Measurements from ENCODE around the gene P2RX5. TPM values are rescaled to one million over a fixed set of nuclear protein-coding genes. Genes with fewer than 3 reads are reported as not detected.
A peak's percentile ranks its signal among the peaks of the same experiment; 100 is the strongest.

The P2RX5 gene
- total and polyA plus RNA-seq, 2 donors from 2014 or later, result 8.4 TPM; not detected in 1

GRCh38 chr17:3723556-3724377 lies 27.8 kb upstream of the P2RX5 start, which contains the start of gene HASPIN:
Gene HASPIN (plus strand): TSS chr17:3723903. CDS start chr17:3723936, 33 bp downstream.
- Histone ChIP-seq H3K4me3 (ENCODE audit: low read length in 3 of 3) (peak within 1 kb of the TSS; percentile 84 to 95 (median 93)), H3K4me1 (ENCODE audit: control insufficient read depth in 2 of 3, insufficient read depth in 2 of 3, low read depth in 1 of 3, low read length in 3 of 3) (peaks cover 0 to 11% (median 7%) of the 10 kb centered on the region in 3 donors), H3K27ac (ENCODE audit: low read depth in 2 of 2, low read length in 2 of 2) (peak within 1 kb of the TSS; percentile 77 to 85), H3K36me3 (ENCODE audit: control insufficient read depth in 2 of 3, insufficient read depth in 3 of 3, low read length in 3 of 3) (peaks cover 0 to 5% (median 2%) of the 10 kb centered on the region in 3 donors), H3K9me3 (ENCODE audit: control insufficient read depth in 2 of 3, insufficient read depth in 1 of 3, low read length in 3 of 3) (no peaks in the 10 kb centered on the region), H3K27me3 (ENCODE audit: control insufficient read depth, insufficient read depth, low read length) (no peaks in the 10 kb centered on the region), H3K9ac (ENCODE audit: low read length in 3 of 3) (peak within 1 kb of the TSS; percentile 63 to 96 (median 95))
- FAIRE-seq (no peak), DNase-seq (peak; percentile 93 to 97 (median 97))
- intact Hi-C loops (cut with DNase I), result no loop called here
- peak; percentile 19 for TF ChIP-seq CTCF (IDR thresholded peaks at IDR 0.05; ENCODE audit: borderline replicate concordance, extremely low read depth, insufficient read depth)

GRCh38 chr17:3723188-3723555 lies 27.2 kb upstream of the P2RX5 start:
- Histone ChIP-seq H3K4me1 (ENCODE audit: control insufficient read depth in 2 of 3, insufficient read depth in 2 of 3, low read depth in 1 of 3, low read length in 3 of 3) (peaks cover 0 to 11% (median 7%) of the 10 kb centered on the region in 3 donors), H3K9me3 (ENCODE audit: control insufficient read depth in 2 of 3, insufficient read depth in 1 of 3, low read length in 3 of 3) (no peaks in the 10 kb centered on the region), H3K27me3 (ENCODE audit: control insufficient read depth, insufficient read depth, low read length) (no peaks in the 10 kb centered on the region), H3K9ac (ENCODE audit: low read length in 3 of 3) (peak overlapping the region; percentile 63 to 96 (median 95)), H3K27ac (ENCODE audit: low read depth in 2 of 2, low read length in 2 of 2) (peak overlapping the region; percentile 77 to 85), H3K4me3 (ENCODE audit: low read length in 3 of 3) (peak overlapping the region; percentile 84 to 95 (median 93)), H3K36me3 (ENCODE audit: control insufficient read depth in 2 of 3, insufficient read depth in 3 of 3, low read length in 3 of 3) (peaks cover 0 to 10% (median 2%) of the 10 kb centered on the region in 3 donors)
- no peak for TF ChIP-seq CTCF (IDR thresholded peaks at IDR 0.05; ENCODE audit: borderline replicate concordance, extremely low read depth, insufficient read depth)
- intact Hi-C loops (cut with DNase I), result no loop called here
- DNase-seq (no peak), FAIRE-seq (no peak)

GRCh38 chr17:3722716-3723115 lies 26.8 kb upstream of the P2RX5 start:
- H3K36me3 ChIP-seq (ENCODE audit: control insufficient read depth in 2 of 3, insufficient read depth in 3 of 3, low read length in 3 of 3), result peaks cover 0 to 14% (median 2%) of the 10 kb centered on the region in 3 donors
- H3K4me1 ChIP-seq (ENCODE audit: control insufficient read depth in 2 of 3, insufficient read depth in 2 of 3, low read depth in 1 of 3, low read length in 3 of 3), result peaks cover 0 to 11% (median 7%) of the 10 kb centered on the region in 3 donors
- no peaks in the 10 kb centered on the region for H3K27me3 ChIP-seq (ENCODE audit: control insufficient read depth, insufficient read depth, low read length)
- H3K27ac ChIP-seq (ENCODE audit: low read depth in 2 of 2, low read length in 2 of 2), result no peak overlapping the region
- intact Hi-C loops (cut with DNase I), result no loop called here
- H3K4me3 ChIP-seq (ENCODE audit: low read length in 3 of 3), result peak overlapping the region; percentile 84 to 95 (median 93)
- no peaks in the 10 kb centered on the region for H3K9me3 ChIP-seq (ENCODE audit: control insufficient read depth in 2 of 3, insufficient read depth in 1 of 3, low read length in 3 of 3)
- H3K9ac ChIP-seq (ENCODE audit: low read length in 3 of 3), result peak overlapping the region; percentile 63 to 96 (median 95)
- TF ChIP-seq CTCF (IDR thresholded peaks at IDR 0.05; ENCODE audit: borderline replicate concordance, extremely low read depth, insufficient read depth), result no peak
- FAIRE-seq (no peak), DNase-seq (peak in 1 of 5 donors; percentile 12)

Measured in kidney (tissue), 14 donors.